DND-41 (cell line): ENCODE measurements around the gene MRTFA.
A peak's percentile ranks its signal among the peaks of the same experiment; 100 is the strongest.

Experiments used
- ATAC-seq: fragments of 200-7000 bp; cut with Tn5 transposase; 3 replicates; pipeline ENCODE4 v1.9.1; 2021; ENCODE audit warnings: low read depth; ENCODE audit not compliant: insufficient read depth
- DNase-seq: peaks from one replicate; pipeline ENCODE4 v3.0.0-alpha.2; 2020
- H2AFZ ChIP-seq: 2 replicates; pipeline ENCODE4 v1.6.0; 2012; ENCODE audit warnings: low read depth, low read length
- H3K27ac ChIP-seq: 2 replicates; pipeline ENCODE4 v1.5.1; 2012; ENCODE audit warnings: low read length, inconsistent platforms
- H3K27me3 ChIP-seq: fragments of 200-600 bp; sonication (generic); 2 replicates; pipeline ENCODE4 v1.6.0; 2012; ENCODE audit warnings: low read length, mild to moderate bottlenecking, inconsistent platforms; ENCODE audit not compliant: insufficient read depth, poor library complexity
- H3K36me3 ChIP-seq: 2 replicates; pipeline ENCODE4 v1.5.1; 2012; ENCODE audit warnings: low read length, inconsistent platforms; ENCODE audit not compliant: insufficient read depth
- H3K4me1 ChIP-seq: 2 replicates; pipeline ENCODE4 v1.5.1; 2012; ENCODE audit warnings: mild to moderate bottlenecking, low read length; ENCODE audit not compliant: insufficient read depth
- H3K4me2 ChIP-seq: 2 replicates; pipeline ENCODE4 v1.6.0; 2012; ENCODE audit warnings: mild to moderate bottlenecking, moderate library complexity, low read length, inconsistent platforms; ENCODE audit not compliant: insufficient read depth
- H3K4me3 ChIP-seq, 2 experiments: fragments of 200-600 bp in 1 of 2; shearing (Covaris generic) in 1 of 2; 2 replicates each; pipeline ENCODE4 v1.5.1; 2012 to 2016; ENCODE audit warnings: inconsistent platforms in 2 of 2, low read length in 2 of 2, mild to moderate bottlenecking in 2 of 2, low read depth in 1 of 2, moderate library complexity in 1 of 2
- H3K79me2 ChIP-seq: 2 replicates; pipeline ENCODE4 v1.6.0; 2012; ENCODE audit warnings: low read length, inconsistent platforms; ENCODE audit not compliant: insufficient read depth
- H3K9ac ChIP-seq: 2 replicates; pipeline ENCODE4 v1.6.0; 2012; ENCODE audit warnings: low read depth, mild to moderate bottlenecking, inconsistent platforms, low read length, moderate library complexity
- H3K9me3 ChIP-seq: 2 replicates; pipeline ENCODE4 v1.5.1; 2012; ENCODE audit warnings: low read length, moderate library complexity, mild to moderate bottlenecking, inconsistent platforms; ENCODE audit not compliant: insufficient read depth, severe bottlenecking
- H4K20me1 ChIP-seq: 2 replicates; pipeline ENCODE4 v1.6.0; 2012; ENCODE audit warnings: low read length; ENCODE audit not compliant: insufficient read depth
- CTCF ChIP-seq: IDR thresholded peaks from 2 replicates; pipeline ENCODE4 v1.5.1; 2012; ENCODE audit warnings: borderline replicate concordance, low read length, moderate library complexity, mild to moderate bottlenecking; ENCODE audit not compliant: poor library complexity, severe bottlenecking; ENCODE audit errors: extremely low read depth
- EZH2 ChIP-seq: IDR thresholded peaks from 3 replicates; pipeline ENCODE4 v1.6.1; 2012; ENCODE audit warnings: borderline replicate concordance, low read depth, mild to moderate bottlenecking, moderate library complexity, low read length, inconsistent platforms; ENCODE audit not compliant: severe bottlenecking

MRTFA gene

GRCh38 chr22:40535642-40536041, 100.9 kb downstream of the MRTFA start:
- H3K79me2 ChIP-seq = peaks cover 31% of the 10 kb centered on the region
- TF ChIP-seq CTCF = no peak
- no peak for TF ChIP-seq EZH2
- 0 out of 2 replicates have a peak overlapping the region, but pooled peaks have one; percentile 48 for H3K9ac ChIP-seq
- H3K27ac ChIP-seq = peak overlapping the region; percentile 85
- H3K36me3 ChIP-seq = no peaks in the 10 kb centered on the region
- no peaks in the 10 kb centered on the region for H4K20me1 ChIP-seq
- ATAC-seq = no peak
- no peak for DNase-seq
- H3K4me1 ChIP-seq = peaks cover 50% of the 10 kb centered on the region
- H3K4me3 ChIP-seq = no peak overlapping the region
- H3K27me3 ChIP-seq = no peaks in the 10 kb centered on the region
- no peak overlapping the region for H2AFZ ChIP-seq
- H3K9me3 ChIP-seq = no peaks in the 10 kb centered on the region
- H3K4me2 ChIP-seq = no peak overlapping the region

GRCh38 chr22:40535189-40535512, 101.4 kb downstream of the MRTFA start:
- Histone ChIP-seq H3K4me2 (peak overlapping the region; percentile 57), H3K36me3 (no peaks in the 10 kb centered on the region), H3K27me3 (no peaks in the 10 kb centered on the region), H2AFZ (no peak overlapping the region), H3K4me1 (peaks cover 45% of the 10 kb centered on the region), H4K20me1 (no peaks in the 10 kb centered on the region), H3K79me2 (peaks cover 28% of the 10 kb centered on the region), H3K27ac (peak overlapping the region; percentile 85), H3K9ac (peak overlapping the region; percentile 48; the same call in 1 of the 2 replicates), H3K4me3 (no peak overlapping the region), H3K9me3 (no peaks in the 10 kb centered on the region)
- ATAC-seq = no peak
- DNase-seq = no peak
- TF ChIP-seq CTCF = no peak
- no peak for TF ChIP-seq EZH2

- Histone ChIP-seq H3K4me3 (peak overlapping the region in 1 of 2 experiments; percentile 21; a peak in 2 of 4 replicates), H3K27ac (peak overlapping the region; percentile 85), H4K20me1 (no peaks in the 10 kb centered on the region), H3K27me3 (no peaks in the 10 kb centered on the region), H3K4me2 (peak overlapping the region; percentile 57), H3K36me3 (no peaks in the 10 kb centered on the region), H3K9me3 (no peaks in the 10 kb centered on the region), H3K9ac (peak overlapping the region; percentile 48), H3K4me1 (peaks cover 45% of the 10 kb centered on the region), H2AFZ (no peak overlapping the region; the same call in 1 of the 2 replicates), H3K79me2 (peaks cover 24% of the 10 kb centered on the region)
- peak; percentile 25 for DNase-seq
- ATAC-seq = peak; percentile 36
- no peak for TF ChIP-seq EZH2
- no peak for TF ChIP-seq CTCF
Measured at GRCh38 chr22:40534379-40535188, 101.9 kb downstream of the MRTFA start.
